Stimulated activated naive CD8-positive, alpha-beta T cell treated with anti-CD3 and anti-CD28 coated beads, Interleukin-15, Interleukin-2, amounts not matched to agents 100 ng/mL and 50 ng/mL, for 24 hours (primary cell): ENCODE results near the gene CLPTM1L.

Experiments used
- H3K27ac Mint-ChIP-seq: one replicate; pipeline ENCODE4 v1.8.0; 2021; ENCODE audit warnings: mild to moderate bottlenecking, mixed read lengths
- H3K27me3 Mint-ChIP-seq: one replicate; pipeline ENCODE4 v1.8.0; 2021; ENCODE audit warnings: mixed read lengths
- H3K36me3 Mint-ChIP-seq: one replicate; pipeline ENCODE4 v1.8.0; 2021; ENCODE audit warnings: low read depth, mixed read lengths
- H3K4me1 Mint-ChIP-seq: one replicate; pipeline ENCODE4 v1.8.0; 2021; ENCODE audit warnings: low read depth, mixed read lengths
- H3K4me3 Mint-ChIP-seq: one replicate; pipeline ENCODE4 v1.8.0; 2021; ENCODE audit warnings: mild to moderate bottlenecking, mixed read lengths
- H3K9me3 Mint-ChIP-seq: one replicate; pipeline ENCODE4 v1.8.0; 2021; ENCODE audit warnings: mixed read lengths

CLPTM1L gene

DNA sequence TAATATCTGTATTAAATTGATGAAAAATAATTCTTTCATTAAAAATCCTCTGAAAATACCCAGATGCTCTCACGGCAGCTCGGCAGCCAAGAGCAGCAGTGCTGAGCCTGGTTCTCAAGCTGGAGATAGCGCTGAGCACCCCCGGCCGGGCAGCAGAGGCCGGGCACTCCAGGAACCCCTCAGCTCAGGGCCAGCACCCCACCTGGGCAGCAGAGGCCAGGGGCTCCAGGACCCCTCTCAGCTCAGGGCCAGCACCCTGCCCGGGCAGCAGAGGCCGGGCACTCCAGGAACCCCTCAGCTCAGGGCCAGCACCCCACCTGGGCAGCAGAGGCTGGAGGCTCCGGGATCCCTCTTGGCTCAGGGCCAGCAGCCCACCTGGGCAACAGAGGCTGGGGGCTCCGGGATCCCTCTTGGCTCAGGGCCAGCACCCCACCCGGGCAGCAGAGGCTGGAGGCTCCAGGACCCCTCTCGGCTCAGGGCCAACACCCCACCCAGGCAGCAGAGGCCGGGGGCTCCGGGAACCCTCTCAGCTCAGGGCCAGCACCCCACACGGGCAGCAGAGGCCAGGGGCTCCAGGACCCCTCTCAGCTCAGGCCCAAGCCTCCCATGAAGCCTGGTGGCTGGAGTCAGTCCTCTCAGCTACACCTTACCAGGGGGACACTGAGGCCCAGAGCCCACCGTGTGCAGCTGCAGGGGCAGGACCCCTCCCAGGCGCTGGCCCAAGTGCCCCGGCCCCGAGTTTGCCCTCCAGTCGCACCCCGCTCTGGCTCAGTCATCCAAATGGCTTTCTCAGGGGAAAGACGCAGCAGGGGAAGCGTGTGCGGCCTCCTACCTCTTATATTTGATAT lies 21.7 kb downstream of the CLPTM1L start:
- H3K27me3 Mint-ChIP-seq = no peaks in the 10 kb centered on the region
- H3K9me3 Mint-ChIP-seq = no peaks in the 10 kb centered on the region
- H3K4me3 Mint-ChIP-seq = no peak overlapping the region
- peaks cover 39% of the 10 kb centered on the region for H3K36me3 Mint-ChIP-seq
- no peak overlapping the region for H3K27ac Mint-ChIP-seq
- H3K4me1 Mint-ChIP-seq = no peaks in the 10 kb centered on the region

DNA sequence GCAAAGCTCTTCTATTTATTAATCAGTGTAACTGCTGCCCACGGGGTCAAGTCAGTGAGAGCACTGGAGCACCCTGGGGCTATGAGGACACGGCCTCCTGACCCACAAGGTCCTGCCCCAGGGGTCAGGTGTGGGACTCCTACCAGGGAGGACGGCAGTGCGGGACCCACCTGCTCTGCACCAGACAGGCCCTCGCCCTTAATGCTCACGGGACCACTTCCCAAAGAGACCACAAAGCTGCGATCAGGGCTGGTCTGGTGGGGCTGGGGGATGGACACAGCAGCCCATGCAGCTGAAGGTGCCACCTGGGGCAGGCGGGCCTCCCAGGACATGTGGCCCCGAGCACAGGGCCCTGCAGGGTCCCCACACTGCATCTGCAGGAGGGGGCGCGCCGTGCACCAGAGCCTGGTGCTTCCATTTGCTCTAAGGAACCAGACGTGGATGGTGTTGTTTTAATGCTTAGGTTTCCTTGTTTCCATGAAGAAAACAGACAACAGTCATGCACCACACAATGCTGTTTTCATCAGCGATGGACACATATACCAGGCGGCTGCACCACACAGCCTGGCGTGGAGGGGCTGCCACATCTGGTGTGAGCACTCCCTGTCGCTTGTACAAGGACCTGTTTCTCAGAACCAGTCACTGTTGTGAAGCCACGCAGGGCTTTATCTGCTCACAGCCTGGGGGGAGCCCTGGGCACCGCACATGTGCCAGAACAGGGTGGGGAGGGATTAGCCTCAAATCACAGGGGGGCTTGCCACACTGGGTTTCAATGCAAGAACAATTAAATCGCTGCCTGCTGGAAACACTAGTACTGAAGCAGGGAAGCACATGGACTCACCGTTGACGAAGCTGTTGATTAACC lies 22.6 kb downstream of the CLPTM1L start:
- H3K27me3 Mint-ChIP-seq = no peaks in the 10 kb centered on the region
- H3K9me3 Mint-ChIP-seq = no peaks in the 10 kb centered on the region
- no peak overlapping the region for H3K27ac Mint-ChIP-seq
- no peak overlapping the region for H3K4me3 Mint-ChIP-seq
- H3K4me1 Mint-ChIP-seq = peaks cover 7% of the 10 kb centered on the region
- peaks cover 48% of the 10 kb centered on the region for H3K36me3 Mint-ChIP-seq

GRCh38 chr5:1321576-1321975 lies 23.3 kb downstream of the CLPTM1L start:
- Mint-ChIP-seq H3K27me3 (no peaks in the 10 kb centered on the region), H3K27ac (no peak overlapping the region), H3K4me3 (no peak overlapping the region), H3K9me3 (no peaks in the 10 kb centered on the region), H3K36me3 (peaks cover 55% of the 10 kb centered on the region), H3K4me1 (peaks cover 13% of the 10 kb centered on the region)

DNA sequence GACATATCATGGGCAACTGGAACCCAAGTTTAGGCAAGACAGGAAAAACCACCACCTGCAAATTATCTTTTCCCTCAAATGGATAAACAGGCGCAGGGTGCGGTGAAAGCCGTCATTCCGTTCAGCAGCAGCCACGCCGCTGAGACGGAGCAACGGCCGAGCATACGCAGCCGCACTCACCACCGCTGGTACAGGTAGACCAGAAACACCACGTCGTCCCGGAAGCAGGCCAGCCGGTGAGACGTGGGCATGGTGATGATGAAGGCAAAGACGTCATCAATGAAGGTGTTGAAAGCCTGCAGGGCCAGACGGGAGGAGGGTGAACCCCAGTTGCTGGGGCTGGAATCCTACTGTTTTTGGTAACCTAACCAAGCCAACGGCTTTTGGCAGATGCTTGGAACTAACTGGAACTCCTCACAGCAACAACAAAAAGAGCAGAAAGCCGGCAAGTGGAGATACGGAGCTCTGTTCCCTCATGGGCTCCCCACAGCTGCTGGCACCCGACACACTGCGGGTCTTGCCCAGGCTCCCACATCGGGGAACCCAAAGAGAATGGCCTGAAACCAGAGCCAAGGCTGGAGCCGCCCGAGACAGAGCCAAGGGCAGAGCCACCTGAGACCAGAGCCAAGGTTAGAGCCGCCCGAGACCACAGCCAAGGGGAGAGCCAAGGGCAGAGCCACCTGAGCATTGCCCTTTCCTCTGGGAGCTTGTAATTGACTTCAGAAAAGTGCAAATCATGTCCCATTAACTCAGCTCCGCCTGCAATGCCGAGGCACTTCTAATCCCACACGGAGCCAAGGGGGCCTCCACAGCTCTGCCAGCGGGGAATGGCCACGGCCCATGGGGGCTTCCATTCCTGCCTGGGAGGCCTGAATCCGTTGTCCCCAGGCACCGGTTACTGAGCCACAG lies 24.2 kb downstream of the CLPTM1L start:
- no peak overlapping the region for H3K4me3 Mint-ChIP-seq
- no peak overlapping the region for H3K27ac Mint-ChIP-seq
- H3K36me3 Mint-ChIP-seq = peaks cover 50% of the 10 kb centered on the region
- no peaks in the 10 kb centered on the region for H3K9me3 Mint-ChIP-seq
- peaks cover 21% of the 10 kb centered on the region for H3K4me1 Mint-ChIP-seq
- H3K27me3 Mint-ChIP-seq = no peaks in the 10 kb centered on the region

GRCh38 chr5:1319436-1320256 lies 25.3 kb downstream of the CLPTM1L start:
- Mint-ChIP-seq H3K27ac (no peak overlapping the region), H3K4me1 (peaks cover 32% of the 10 kb centered on the region), H3K36me3 (peaks cover 48% of the 10 kb centered on the region), H3K27me3 (no peaks in the 10 kb centered on the region), H3K4me3 (no peak overlapping the region), H3K9me3 (no peaks in the 10 kb centered on the region)

DNA sequence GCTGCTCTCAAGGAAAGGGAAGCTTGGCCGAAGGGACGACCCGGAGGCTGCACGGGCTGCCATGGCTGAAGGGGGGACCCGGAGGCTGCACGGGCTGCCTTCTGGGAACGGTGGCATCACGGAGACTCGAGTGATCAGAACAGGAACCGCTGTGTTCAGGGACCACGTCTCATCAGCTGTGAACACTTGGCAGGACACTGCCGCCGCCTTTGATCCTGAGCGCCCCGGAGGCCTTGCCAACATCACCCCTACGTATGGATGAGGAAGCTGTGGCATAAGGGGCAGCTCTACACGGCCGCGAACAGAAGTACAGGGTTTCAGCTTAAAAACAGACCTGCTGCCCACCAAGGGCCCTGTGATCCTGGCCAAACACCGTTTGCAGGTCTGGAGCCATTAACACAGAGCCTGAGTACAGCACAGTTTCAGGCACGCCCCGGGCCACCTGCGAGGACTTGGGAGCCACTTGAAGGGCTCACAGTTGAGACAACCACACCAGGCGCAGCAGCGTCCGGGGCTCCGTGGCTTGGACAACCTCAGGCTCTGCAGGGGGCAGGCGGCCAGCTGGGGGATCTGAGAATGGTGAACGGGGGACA lies 26.1 kb downstream of the CLPTM1L start:
- peaks cover 41% of the 10 kb centered on the region for H3K4me1 Mint-ChIP-seq
- H3K4me3 Mint-ChIP-seq = no peak overlapping the region
- H3K9me3 Mint-ChIP-seq = no peaks in the 10 kb centered on the region
- H3K27me3 Mint-ChIP-seq = no peaks in the 10 kb centered on the region
- peaks cover 39% of the 10 kb centered on the region for H3K36me3 Mint-ChIP-seq
- H3K27ac Mint-ChIP-seq = no peak overlapping the region

GRCh38 chr5:1317921-1318565 lies 26.9 kb downstream of the CLPTM1L start:
- H3K27ac Mint-ChIP-seq = no peak overlapping the region

GRCh38 chr5:1316588-1317340 lies 28.1 kb downstream of the CLPTM1L start:
- peak overlapping the region; percentile 74 for H3K27ac Mint-ChIP-seq
- no peaks in the 10 kb centered on the region for H3K9me3 Mint-ChIP-seq
- peak overlapping the region; percentile 58 for H3K4me3 Mint-ChIP-seq
- H3K27me3 Mint-ChIP-seq = no peaks in the 10 kb centered on the region
- peaks cover 61% of the 10 kb centered on the region for H3K4me1 Mint-ChIP-seq
- peaks cover 38% of the 10 kb centered on the region for H3K36me3 Mint-ChIP-seq

More at GRCh38 chr5:1317921-1318565, 26.9 kb downstream of the CLPTM1L start:
- Mint-ChIP-seq H3K9me3 (no peaks in the 10 kb centered on the region), H3K36me3 (peaks cover 38% of the 10 kb centered on the region), H3K4me3 (no peak overlapping the region), H3K4me1 (peaks cover 48% of the 10 kb centered on the region), H3K27me3 (no peaks in the 10 kb centered on the region)

- Mint-ChIP-seq H3K4me1 (peaks cover 66% of the 10 kb centered on the region), H3K4me3 (peak overlapping the region; percentile 58), H3K36me3 (peaks cover 33% of the 10 kb centered on the region), H3K27ac (peak overlapping the region; percentile 74), H3K27me3 (no peaks in the 10 kb centered on the region), H3K9me3 (no peaks in the 10 kb centered on the region)
These were observed 29.0 kb downstream of the CLPTM1L start for GRCh38 chr5:1315709-1316587.

- Mint-ChIP-seq H3K36me3 (peaks cover 27% of the 10 kb centered on the region), H3K4me1 (peaks cover 67% of the 10 kb centered on the region), H3K9me3 (no peaks in the 10 kb centered on the region), H3K27ac (no peak overlapping the region), H3K27me3 (no peaks in the 10 kb centered on the region), H3K4me3 (peak overlapping the region; percentile 58)
These were observed 29.7 kb downstream of the CLPTM1L start for GRCh38 chr5:1315018-1315708.

GRCh38 chr5:1314564-1314982 lies 30.3 kb downstream of the CLPTM1L start:
- no peaks in the 10 kb centered on the region for H3K9me3 Mint-ChIP-seq
- peaks cover 24% of the 10 kb centered on the region for H3K36me3 Mint-ChIP-seq
- H3K4me1 Mint-ChIP-seq = peaks cover 67% of the 10 kb centered on the region
- H3K27ac Mint-ChIP-seq = no peak overlapping the region
- no peaks in the 10 kb centered on the region for H3K27me3 Mint-ChIP-seq
- H3K4me3 Mint-ChIP-seq = no peak overlapping the region
